Retina (tissue), 1 donor: ENCODE measurements around the gene SLC9A7.
A peak's percentile ranks its signal among the peaks of the same experiment; 100 is the strongest.
"Not testable (repeated sequence)": the region's sequence is repeated elsewhere in the genome, so short reads cannot be mapped to it uniquely, and the experiment has no call there.

Experiments
- DNase-seq: peaks from one replicate; pipeline ENCODE4 v3.0.0-alpha.2; 2016

Gene SLC9A7

GRCh38 chrX:46758956-46759644, at the start of gene SLC9A7:
TSS of gene SLC9A7 (minus strand) at chrX:46759118. CDS start at chrX:46759029, 89 bp downstream.
- peak; percentile 85 for DNase-seq

GRCh38 chrX:46805270-46805669, 46.4 kb upstream of the SLC9A7 start:
- no peak for DNase-seq

GRCh38 chrX:46803140-46803539, 44.2 kb upstream of the SLC9A7 start:
- no peak for DNase-seq

GRCh38 chrX:46796574-46797191, 37.8 kb upstream of the SLC9A7 start:
- peak; percentile 53 for DNase-seq

- DNase-seq, result no peak
Measured at GRCh38 chrX:46793386-46794143, 34.6 kb upstream of the SLC9A7 start.

- DNase-seq, result no peak
Measured at GRCh38 chrX:46792810-46793188, 33.9 kb upstream of the SLC9A7 start.

GRCh38 chrX:46791927-46792809, 33.2 kb upstream of the SLC9A7 start:
- peak; percentile 18 for DNase-seq

GRCh38 chrX:46788902-46789301, 30.0 kb upstream of the SLC9A7 start:
- DNase-seq, result no peak

- not testable (repeated sequence) for DNase-seq
Measured at GRCh38 chrX:46784437-46784836, 25.5 kb upstream of the SLC9A7 start.

GRCh38 chrX:46782034-46782433, 23.1 kb upstream of the SLC9A7 start:
- DNase-seq, result no peak

GRCh38 chrX:46777971-46778810, 19.3 kb upstream of the SLC9A7 start:
- DNase-seq, result no peak

GRCh38 chrX:46770817-46771163, 11.9 kb upstream of the SLC9A7 start:
- no peak for DNase-seq

- DNase-seq, result no peak
Measured at GRCh38 chrX:46770000-46770816, 11.3 kb upstream of the SLC9A7 start.

- DNase-seq, result no peak
Measured at GRCh38 chrX:46762963-46763362, 4.0 kb upstream of the SLC9A7 start.

GRCh38 chrX:46759645-46759974, 692 bp upstream of the SLC9A7 start:
- no peak for DNase-seq

- DNase-seq, result peak; percentile 52
Measured at GRCh38 chrX:46758163-46758955, 559 bp downstream of the SLC9A7 start.

- DNase-seq, result no peak
Measured at GRCh38 chrX:46757593-46757992, 1.3 kb downstream of the SLC9A7 start.

GRCh38 chrX:46757052-46757451, 1.9 kb downstream of the SLC9A7 start:
- no peak for DNase-seq

GRCh38 chrX:46755671-46756070, 3.2 kb downstream of the SLC9A7 start:
- DNase-seq, result no peak

GRCh38 chrX:46754586-46755061, 4.3 kb downstream of the SLC9A7 start:
- no peak for DNase-seq
